Transverse colon (tissue), 3 donors: ENCODE results near the gene C4orf17.

Source experiments
- CTCF ChIP-seq, 5 experiments: fragments of 200-600 bp in 3 of 5; fragments of 450-650 bp in 2 of 5; sonication (generic) in 3 of 5; IDR thresholded peaks; 1 replicate in 2 of 5; 2 replicates in 3 of 5; pipeline ENCODE4 v1.5.1; 2016 to 2017; ENCODE audit warnings: antibody characterized with exemption in 5 of 5, inconsistent platforms in 3 of 5, mild to moderate bottlenecking in 2 of 5, moderate library complexity in 1 of 5
- EP300 ChIP-seq: sonication (generic); formaldehyde crosslinking; IDR thresholded peaks from one replicate; pipeline ENCODE4 v1.6.1; 2017; ENCODE audit warnings: antibody characterized with exemption, low read depth
- POLR2A ChIP-seq: fragments of 450-650 bp; IDR thresholded peaks from one replicate; pipeline ENCODE4 v1.6.1; 2016; ENCODE audit warnings: antibody characterized with exemption, mild to moderate bottlenecking, moderate library complexity

- TF ChIP-seq CTCF (IDR thresholded peaks at IDR 0.05) (no peak), POLR2A (no peak), EP300 (no peak)
Observed at GRCh38 chr4:99529228-99529627, 18.4 kb downstream of the C4orf17 start.
